RKO (cell line): ENCODE measurements around the gene CRYBA2.

Experiments
- DNase-seq: peaks from one replicate; pipeline ENCODE4 v3.0.0-alpha.2; 2016; ENCODE audit warnings: low spot score

The CRYBA2 gene

DNA sequence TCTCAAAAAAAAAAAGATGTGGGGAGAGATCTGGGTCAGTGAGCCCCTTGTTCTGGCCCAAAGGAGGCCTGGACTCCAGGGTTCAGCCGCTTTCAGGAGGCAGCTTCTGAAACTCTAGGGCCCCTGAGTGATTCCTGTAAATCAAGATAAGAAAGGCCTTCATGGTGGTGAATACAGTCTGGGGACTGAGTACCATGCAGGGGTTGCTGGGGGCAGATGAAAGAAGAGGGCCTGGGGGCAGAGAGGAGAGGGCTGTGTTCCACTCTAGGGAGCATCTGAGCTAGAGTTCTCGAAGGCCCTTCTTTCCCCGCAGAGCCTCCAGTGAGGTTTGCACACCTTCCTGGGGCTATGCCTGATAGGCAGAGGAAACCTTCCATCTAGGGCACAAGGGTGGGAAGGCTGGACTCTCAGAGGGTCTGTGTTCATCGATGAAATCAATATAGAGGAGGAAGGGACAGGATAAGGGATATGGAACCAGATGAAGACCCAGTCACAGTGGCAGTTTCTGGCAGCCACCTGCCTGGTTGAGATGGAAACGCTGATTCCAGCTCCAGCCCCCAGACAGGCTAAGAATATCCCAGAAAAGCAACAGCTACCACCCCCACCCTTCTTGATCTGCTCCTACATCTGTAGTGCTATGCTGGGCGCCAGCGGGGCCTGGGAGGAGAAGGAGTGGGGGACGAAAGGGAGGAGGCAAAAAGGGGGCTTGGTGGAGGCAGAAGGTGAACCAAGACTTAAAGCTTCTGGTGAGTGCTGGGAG is 38.5 kb downstream of the CRYBA2 start:
- DNase-seq, result no peak

DNA sequence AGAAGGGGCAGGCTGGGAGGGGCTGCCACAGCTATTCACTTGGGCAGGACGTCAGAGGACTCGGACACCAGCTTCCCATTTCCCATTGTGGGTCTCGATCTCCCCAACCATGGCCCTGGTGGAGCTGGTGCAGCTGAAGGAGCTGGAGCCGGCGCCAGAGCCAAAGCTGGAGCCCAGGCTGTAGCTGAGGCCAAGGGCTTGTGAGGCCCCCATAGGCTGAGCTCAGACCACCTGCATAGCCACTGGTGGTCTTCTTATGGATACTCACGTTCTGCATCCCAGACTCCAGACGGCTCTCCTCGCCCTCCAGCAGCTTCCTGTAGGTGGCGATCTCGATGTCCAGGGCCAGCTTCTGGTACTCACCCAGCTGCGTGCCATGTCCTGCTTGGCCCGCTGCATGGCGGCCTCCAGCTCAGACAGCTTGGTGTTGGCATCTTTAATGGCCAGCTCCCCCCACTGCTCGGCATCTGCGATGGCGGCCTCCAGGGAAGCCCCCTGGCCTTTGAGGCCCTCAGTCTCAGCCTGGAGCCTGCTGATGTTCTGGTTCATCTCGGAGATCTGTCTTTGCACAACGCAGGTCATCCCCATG is 39.8 kb downstream of the CRYBA2 start:
- no peak for DNase-seq

DNA sequence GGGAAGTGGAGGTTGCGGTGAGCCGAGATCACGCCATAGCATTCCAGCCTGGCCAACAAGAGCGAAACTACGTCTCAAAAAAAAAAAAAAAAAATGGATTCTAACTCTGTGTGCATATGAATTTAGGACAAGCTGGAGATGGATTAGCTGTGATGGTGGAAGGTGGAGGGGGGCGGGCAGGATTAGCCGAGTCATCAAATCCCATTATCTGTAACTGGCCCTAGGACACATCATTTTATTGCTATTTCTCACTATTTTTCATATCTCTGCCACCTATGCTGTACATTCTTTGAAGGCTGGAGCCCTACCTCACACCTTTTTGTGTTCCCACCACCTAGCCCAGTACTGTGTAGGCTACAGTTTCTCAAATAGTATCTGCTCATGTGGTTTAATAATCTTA is 41.1 kb downstream of the CRYBA2 start:
- DNase-seq, result no peak

DNA sequence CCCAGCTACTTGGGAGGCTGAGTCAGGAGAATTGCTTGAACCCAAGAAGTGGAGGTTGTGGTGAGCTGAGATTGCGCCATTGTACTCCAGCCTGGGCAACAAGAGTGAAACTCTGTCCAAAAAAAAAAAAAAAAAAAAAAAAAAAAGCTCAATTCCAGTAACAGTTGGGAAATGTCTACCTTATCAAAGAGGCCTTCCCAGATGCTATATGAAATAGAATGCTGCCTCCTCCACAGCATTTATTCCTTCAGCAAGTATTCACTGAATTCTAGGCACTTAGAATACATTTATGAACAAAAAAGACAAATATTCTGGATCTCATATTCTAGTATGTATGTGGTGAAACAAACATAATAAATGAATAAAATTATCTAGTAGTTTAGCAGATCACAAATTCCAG is 46.6 kb downstream of the CRYBA2 start:
- no peak for DNase-seq

DNA sequence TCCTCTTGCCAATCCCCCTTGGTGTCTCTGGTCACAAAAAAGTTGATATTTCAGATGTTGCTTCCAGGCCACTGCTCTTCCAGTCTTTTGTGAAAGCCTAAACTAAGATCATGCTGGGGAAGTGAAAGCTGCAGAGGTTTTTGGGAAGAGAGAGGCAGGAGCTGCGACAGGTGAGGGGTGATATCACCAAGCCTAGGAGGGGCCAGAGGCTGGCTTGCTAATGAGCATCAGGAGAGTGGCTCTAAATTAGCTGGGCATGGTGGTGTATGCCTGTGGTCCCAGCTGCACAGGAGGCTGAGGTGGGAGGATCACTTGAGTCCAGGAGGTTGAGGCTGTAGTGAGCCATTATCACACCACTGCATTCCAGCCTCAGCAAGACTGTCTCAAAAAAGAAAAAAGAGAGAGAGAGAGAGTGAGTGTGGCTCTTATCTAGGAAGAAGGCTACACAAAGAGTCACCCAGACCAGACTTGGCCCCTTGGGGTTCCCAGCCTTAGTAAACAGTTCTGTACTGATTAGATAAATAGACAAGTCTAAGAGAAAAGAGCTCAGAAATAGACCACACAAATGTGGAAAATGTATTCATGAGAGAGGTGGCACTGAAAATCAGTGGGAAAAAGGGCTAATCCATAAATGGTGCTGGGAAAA is 48.3 kb downstream of the CRYBA2 start:
- no peak for DNase-seq
